Ectodermal cell (in vitro differentiated cells): ENCODE data around the gene GARRE1.
"Not testable (repeated sequence)": the region's sequence is repeated elsewhere in the genome, so short reads cannot be mapped to it uniquely, and the experiment has no call there.

Experiments used
- H3K27ac ChIP-seq: 2 replicates; pipeline ENCODE4 v1.7.0; 2013; ENCODE audit warnings: mild to moderate bottlenecking, low read depth, low read length; ENCODE audit not compliant: insufficient read depth, poor library complexity, severe bottlenecking
- H3K27me3 ChIP-seq: 2 replicates; pipeline ENCODE4 v1.7.0; 2013; ENCODE audit warnings: mild to moderate bottlenecking, low read length; ENCODE audit not compliant: insufficient read depth, control insufficient read depth, poor library complexity, severe bottlenecking
- H3K36me3 ChIP-seq: one replicate; pipeline ENCODE4 v1.7.0; 2013; ENCODE audit warnings: low read length; ENCODE audit not compliant: control insufficient read depth, insufficient read depth
- H3K4me1 ChIP-seq: one replicate; pipeline ENCODE4 v1.7.0; 2013; ENCODE audit warnings: low read length; ENCODE audit not compliant: control insufficient read depth, insufficient read depth
- H3K4me3 ChIP-seq: 2 replicates; pipeline ENCODE4 v1.7.0; 2013; ENCODE audit warnings: low read depth, low read length, control low read depth; ENCODE audit not compliant: insufficient read depth
- H3K9me3 ChIP-seq: 2 replicates; pipeline ENCODE4 v1.7.0; 2013; ENCODE audit warnings: mild to moderate bottlenecking, low read length, moderate library complexity; ENCODE audit not compliant: control insufficient read depth
- WGBS, 2 experiments: methylation state at CpG; one replicate each; pipeline ENCODE4 v1.1.7; 2013; ENCODE audit warnings: missing lambda C conversion rate in 2 of 2; 5-methylcytosine and 5-hydroxymethylcytosine counted together

The GARRE1 gene

DNA sequence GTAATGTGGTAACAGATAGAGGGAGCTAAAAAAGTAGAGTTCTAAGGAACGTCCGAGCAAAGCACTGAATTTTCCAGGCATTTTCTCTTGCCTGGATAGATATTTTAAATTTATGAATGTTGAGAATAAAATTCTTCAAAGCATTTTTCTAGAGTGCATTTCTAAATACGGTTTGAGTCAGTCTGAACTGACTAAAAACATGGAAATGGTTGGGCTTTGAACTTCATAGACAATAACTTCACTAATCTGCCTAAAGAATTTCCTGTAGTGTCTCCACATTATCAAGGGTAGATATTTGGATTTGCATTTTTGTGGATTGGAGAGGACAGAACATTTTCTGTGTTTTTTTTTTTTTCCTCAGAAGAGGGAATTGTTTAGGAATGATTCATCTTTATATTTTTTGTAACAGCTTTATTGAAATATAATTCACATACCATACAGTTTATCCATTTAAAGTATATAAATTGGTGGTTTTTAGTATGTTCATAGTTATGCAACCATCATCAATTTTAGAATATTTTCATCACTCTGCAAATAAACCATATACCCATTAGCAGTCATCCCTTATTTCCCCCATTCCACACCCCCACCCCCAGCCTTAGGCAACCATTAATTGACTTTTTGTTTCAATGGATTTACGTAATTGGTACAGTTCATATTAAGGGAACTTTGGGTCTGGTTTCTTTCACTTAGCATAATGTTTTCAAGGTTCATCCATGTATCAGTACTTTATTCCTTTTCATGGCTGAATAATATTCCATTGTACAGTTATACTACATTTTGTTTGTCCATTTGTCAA, 20.7 kb downstream of the GARRE1 start:
- WGBS, 2 experiments = 82 to 93% methylated on average over 3 to 4 of the region's 4 CpGs

GRCh38 chr19:34275705-34276104, 21.4 kb downstream of the GARRE1 start:
- no peak overlapping the region for H3K4me3 ChIP-seq
- 97 to 100% methylated on average over 1 of the region's 1 CpG for whole genome bisulfite sequencing, 2 experiments
- no peaks in the 10 kb centered on the region for H3K9me3 ChIP-seq
- H3K27ac ChIP-seq = no peak overlapping the region
- no peaks in the 10 kb centered on the region for H3K36me3 ChIP-seq
- peaks cover 5% of the 10 kb centered on the region for H3K4me1 ChIP-seq
- H3K27me3 ChIP-seq = no peaks in the 10 kb centered on the region

More for the DNA sequence above, 20.7 kb downstream of the GARRE1 start:
- no peak overlapping the region for H3K27ac ChIP-seq
- H3K4me1 ChIP-seq = peaks cover 5% of the 10 kb centered on the region
- no peaks in the 10 kb centered on the region for H3K9me3 ChIP-seq
- no peaks in the 10 kb centered on the region for H3K27me3 ChIP-seq
- no peak overlapping the region for H3K4me3 ChIP-seq
- no peaks in the 10 kb centered on the region for H3K36me3 ChIP-seq

DNA sequence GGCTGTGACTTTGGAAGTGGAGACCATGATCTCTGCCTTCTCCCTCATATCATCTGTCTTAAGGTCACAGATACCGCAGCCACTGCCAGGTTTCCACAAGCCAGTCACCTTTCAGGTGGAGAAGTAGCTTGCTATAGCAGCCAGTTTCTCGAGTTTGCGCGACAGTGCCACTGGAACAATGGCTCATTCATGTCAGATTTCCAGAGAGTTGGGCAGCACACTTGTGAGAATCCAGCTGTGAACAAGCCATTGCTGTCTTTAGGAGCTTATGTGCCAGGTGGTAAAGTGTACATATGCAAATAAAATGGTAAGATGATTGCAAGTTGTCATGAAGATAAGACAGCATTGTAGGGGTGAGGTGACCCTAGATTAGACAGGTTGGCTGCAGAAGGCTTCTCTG, 22.3 kb downstream of the GARRE1 start:
- Histone ChIP-seq H3K27ac (peak overlapping the region; percentile 29), H3K4me1 (peaks cover 5% of the 10 kb centered on the region), H3K4me3 (no peak overlapping the region), H3K27me3 (no peaks in the 10 kb centered on the region), H3K36me3 (no peaks in the 10 kb centered on the region), H3K9me3 (no peaks in the 10 kb centered on the region)
- WGBS, 2 experiments = 88 to 92% methylated on average over 4 of the region's 4 CpGs

GRCh38 chr19:34277244-34277643, 22.9 kb downstream of the GARRE1 start:
- no peaks in the 10 kb centered on the region for H3K27me3 ChIP-seq
- H3K36me3 ChIP-seq = no peaks in the 10 kb centered on the region
- peaks cover 5% of the 10 kb centered on the region for H3K4me1 ChIP-seq
- 95 to 99% methylated on average over 4 of the region's 4 CpGs for WGBS, 2 experiments
- no peaks in the 10 kb centered on the region for H3K9me3 ChIP-seq
- H3K27ac ChIP-seq = no peak overlapping the region
- no peak overlapping the region for H3K4me3 ChIP-seq

GRCh38 chr19:34278783-34279182, 24.4 kb downstream of the GARRE1 start:
- H3K27ac ChIP-seq = no peak overlapping the region
- H3K36me3 ChIP-seq = no peaks in the 10 kb centered on the region
- no peak overlapping the region for H3K4me3 ChIP-seq
- no peaks in the 10 kb centered on the region for H3K9me3 ChIP-seq
- peaks cover 5% of the 10 kb centered on the region for H3K4me1 ChIP-seq
- H3K27me3 ChIP-seq = no peaks in the 10 kb centered on the region
- 93 to 97% methylated on average over 4 of the region's 4 CpGs for WGBS, 2 experiments

- not testable (repeated sequence) for H3K27me3 ChIP-seq, H3K4me3 ChIP-seq, H3K9me3 ChIP-seq, H3K36me3 ChIP-seq, H3K4me1 ChIP-seq, H3K27ac ChIP-seq
- WGBS, 2 experiments = 86 to 98% methylated on average over 2 of the region's 2 CpGs
Observed at GRCh38 chr19:34281444-34281843, 27.1 kb downstream of the GARRE1 start.

GRCh38 chr19:34282611-34283519, 28.5 kb downstream of the GARRE1 start:
- H3K36me3 ChIP-seq = no peaks in the 10 kb centered on the region
- H3K27me3 ChIP-seq = no peaks in the 10 kb centered on the region
- WGBS, 2 experiments = 88 to 94% methylated on average over 2 of the region's 2 CpGs
- H3K27ac ChIP-seq = no peak overlapping the region
- no peak overlapping the region for H3K4me3 ChIP-seq
- H3K9me3 ChIP-seq = no peaks in the 10 kb centered on the region
- no peaks in the 10 kb centered on the region for H3K4me1 ChIP-seq

- Histone ChIP-seq H3K27me3 (no peaks in the 10 kb centered on the region), H3K4me3 (no peak overlapping the region), H3K9me3 (no peaks in the 10 kb centered on the region), H3K27ac (no peak overlapping the region), H3K4me1 (no peaks in the 10 kb centered on the region), H3K36me3 (no peaks in the 10 kb centered on the region)
- 93 to 99% methylated on average over 2 of the region's 2 CpGs for WGBS, 2 experiments
Observed at GRCh38 chr19:34284505-34284904, 30.2 kb downstream of the GARRE1 start.

DNA sequence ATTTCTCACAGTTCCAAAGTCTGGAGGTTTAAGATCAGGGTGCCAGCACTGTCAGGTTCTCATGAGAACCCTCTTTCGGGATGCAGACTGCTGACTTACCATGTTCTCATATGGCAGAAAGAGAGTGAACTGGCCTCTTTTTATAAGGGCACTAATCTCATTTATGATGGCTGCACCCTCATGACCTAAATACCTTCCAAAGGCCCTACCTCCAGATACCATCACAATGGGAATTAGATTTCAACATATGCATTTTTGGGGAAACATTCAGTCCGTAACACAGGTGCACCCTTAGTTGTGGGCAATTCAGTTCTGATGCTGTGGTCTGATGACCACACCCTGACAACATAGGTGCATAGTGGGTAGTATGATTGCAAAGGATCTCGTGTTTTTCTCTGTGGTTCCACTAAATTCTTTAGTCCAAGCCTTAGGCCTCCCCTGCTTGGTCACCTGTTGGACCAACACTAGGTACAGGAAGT, 33.3 kb downstream of the GARRE1 start:
- WGBS, 2 experiments = 91 to 97% methylated on average over 3 of the region's 3 CpGs

GRCh38 chr19:34288381-34288780, 34.0 kb downstream of the GARRE1 start:
- Histone ChIP-seq H3K27ac (no peak overlapping the region), H3K4me1 (no peaks in the 10 kb centered on the region), H3K36me3 (no peaks in the 10 kb centered on the region), H3K9me3 (no peaks in the 10 kb centered on the region), H3K4me3 (no peak overlapping the region), H3K27me3 (no peaks in the 10 kb centered on the region)
- WGBS, 2 experiments = 93 to 97% methylated on average over 4 of the region's 4 CpGs

More for the DNA sequence above, 33.3 kb downstream of the GARRE1 start:
- Histone ChIP-seq H3K4me1 (no peaks in the 10 kb centered on the region), H3K4me3 (no peak overlapping the region), H3K9me3 (no peaks in the 10 kb centered on the region), H3K27me3 (no peaks in the 10 kb centered on the region), H3K27ac (no peak overlapping the region), H3K36me3 (no peaks in the 10 kb centered on the region)
